DMS114 treated with DMSO at 0.1 percent for 48 hours (cell line): Measurements from ENCODE around the gene RMND5B.
"Not testable (repeated sequence)": the region's sequence is repeated elsewhere in the genome, so short reads cannot be mapped to it uniquely, and the experiment has no call there.

Source experiments
- DNase-seq: peaks from one replicate; lab custom pipeline; 2025; ENCODE audit not compliant: unreplicated experiment; lab: John Stamatoyannopoulos, UW

Gene RMND5B

GRCh38 chr5:178165581-178165980 is 34.8 kb downstream of the RMND5B start:
- DNase-seq, result no peak

- no peak for DNase-seq
Observed at GRCh38 chr5:178170455-178170854, 39.6 kb downstream of the RMND5B start.

- DNase-seq, result no peak
Observed at GRCh38 chr5:178174456-178174855, 43.6 kb downstream of the RMND5B start.

- DNase-seq, result no peak
Observed at GRCh38 chr5:178176791-178177190, 46.0 kb downstream of the RMND5B start.

- no peak for DNase-seq
Observed at GRCh38 chr5:178177569-178177968, 46.8 kb downstream of the RMND5B start.

GRCh38 chr5:178180141-178180863 is 49.5 kb downstream of the RMND5B start:
- no peak for DNase-seq

GRCh38 chr5:178182158-178182876 is 51.5 kb downstream of the RMND5B start:
- DNase-seq, result no peak

GRCh38 chr5:178186427-178186826 is 55.6 kb downstream of the RMND5B start:
- DNase-seq, result no peak

- DNase-seq, result no peak
Observed at GRCh38 chr5:178187014-178187413, 56.2 kb downstream of the RMND5B start, which contains the start of gene GMCL2. Gene GMCL2 (minus strand): TSS chr5:178187371. CDS start chr5:178187299, 72 bp downstream.

- DNase-seq, result no peak
Observed at GRCh38 chr5:178189433-178189832, 58.6 kb downstream of the RMND5B start.

GRCh38 chr5:178191661-178192060 is 60.8 kb downstream of the RMND5B start:
- DNase-seq, result no peak

GRCh38 chr5:178192244-178192643 is 61.4 kb downstream of the RMND5B start:
- DNase-seq, result no peak

GRCh38 chr5:178192787-178193186 is 62.0 kb downstream of the RMND5B start:
- no peak for DNase-seq

GRCh38 chr5:178193251-178193809 is 62.5 kb downstream of the RMND5B start:
- no peak for DNase-seq

GRCh38 chr5:178194026-178194425 is 63.2 kb downstream of the RMND5B start:
- no peak for DNase-seq

- no peak for DNase-seq
Observed at GRCh38 chr5:178196281-178196812, 65.5 kb downstream of the RMND5B start.

- no peak for DNase-seq
Observed at GRCh38 chr5:178196986-178197385, 66.2 kb downstream of the RMND5B start.

GRCh38 chr5:178198151-178198550 is 67.3 kb downstream of the RMND5B start:
- not testable (repeated sequence) for DNase-seq

GRCh38 chr5:178198706-178199105 is 67.9 kb downstream of the RMND5B start:
- no peak for DNase-seq

- DNase-seq, result no peak
Observed at GRCh38 chr5:178199581-178200434, 69.0 kb downstream of the RMND5B start.
